Fibroblast of mammary gland (primary cell): ENCODE measurements around the gene IGF1R.

Source experiments
- DNase-seq: peaks from one replicate; pipeline ENCODE4 v3.0.0-alpha.2; 2010; ENCODE audit warnings: low read depth
- H3K4me3 ChIP-seq: 2 replicates; pipeline ENCODE4 v1.5.1; 2011; ENCODE audit warnings: low read depth, mild to moderate bottlenecking, low read length, moderate library complexity; ENCODE audit not compliant: control insufficient read depth
- CTCF ChIP-seq: conservative IDR thresholded peaks from 2 replicates; pipeline ENCODE4 v1.5.1; 2011; ENCODE audit warnings: low read depth, low read length, inconsistent platforms; ENCODE audit not compliant: control insufficient read depth, insufficient read depth

The IGF1R gene

DNA sequence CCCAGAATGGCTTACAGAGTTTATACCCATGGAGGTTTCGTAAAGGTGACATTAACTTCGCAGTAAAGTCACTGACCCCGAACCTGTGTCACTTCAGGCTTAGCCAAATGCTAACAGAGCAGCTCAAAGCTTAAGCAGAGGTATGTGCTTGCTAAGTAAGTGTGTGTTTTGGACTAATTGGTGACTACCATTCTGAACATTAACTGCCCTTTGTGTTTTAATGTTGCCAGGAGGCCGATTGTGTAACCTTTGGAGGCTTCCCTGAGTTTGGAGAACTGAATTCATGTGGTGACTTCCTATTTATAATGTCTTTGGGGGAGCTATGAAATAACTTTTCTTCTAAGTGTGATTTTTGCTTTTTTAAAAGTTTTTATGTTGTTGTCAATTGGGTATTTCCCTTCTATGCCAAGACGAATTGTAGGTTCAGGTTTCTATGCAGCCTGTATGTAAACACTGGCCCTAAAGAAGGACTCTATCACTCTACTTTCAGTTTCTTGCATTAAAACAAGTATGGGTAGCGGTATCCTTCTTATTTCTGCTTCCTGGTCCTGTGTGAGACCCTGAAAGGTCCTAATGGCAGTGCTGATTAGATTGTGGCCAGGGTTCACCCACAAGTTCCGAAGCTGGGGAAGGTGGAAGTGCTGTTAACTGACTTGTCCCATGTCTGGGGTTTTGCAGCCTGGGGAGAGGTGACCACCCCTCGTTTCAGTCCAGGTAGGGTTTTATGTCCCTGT lies 86.3 kb downstream of the IGF1R start:
- H3K4me3 ChIP-seq: no peak overlapping the region
- TF ChIP-seq CTCF: no peak
- peak; percentile 34 for DNase-seq

DNA sequence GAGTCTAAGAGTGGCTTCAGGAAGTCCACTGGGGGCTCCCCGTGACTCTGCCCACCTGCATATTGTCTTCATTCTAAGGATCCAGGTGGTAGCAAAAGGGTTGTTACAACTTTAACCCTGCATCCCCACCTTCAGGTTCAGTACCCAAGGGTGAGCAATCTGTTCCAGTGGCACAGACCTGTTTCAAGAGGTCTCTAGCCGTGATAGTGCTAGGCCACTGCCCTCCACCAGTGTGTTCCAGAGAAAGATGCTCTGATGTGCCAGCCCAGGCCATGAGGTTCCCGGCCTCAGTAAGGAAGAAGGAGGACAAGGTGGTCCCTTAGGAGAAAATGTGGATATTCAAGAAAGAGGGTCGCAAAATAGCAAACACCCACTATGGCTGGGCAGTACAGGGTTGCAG lies 87.0 kb downstream of the IGF1R start:
- no peak overlapping the region for H3K4me3 ChIP-seq
- TF ChIP-seq CTCF: no peak
- no peak for DNase-seq

DNA sequence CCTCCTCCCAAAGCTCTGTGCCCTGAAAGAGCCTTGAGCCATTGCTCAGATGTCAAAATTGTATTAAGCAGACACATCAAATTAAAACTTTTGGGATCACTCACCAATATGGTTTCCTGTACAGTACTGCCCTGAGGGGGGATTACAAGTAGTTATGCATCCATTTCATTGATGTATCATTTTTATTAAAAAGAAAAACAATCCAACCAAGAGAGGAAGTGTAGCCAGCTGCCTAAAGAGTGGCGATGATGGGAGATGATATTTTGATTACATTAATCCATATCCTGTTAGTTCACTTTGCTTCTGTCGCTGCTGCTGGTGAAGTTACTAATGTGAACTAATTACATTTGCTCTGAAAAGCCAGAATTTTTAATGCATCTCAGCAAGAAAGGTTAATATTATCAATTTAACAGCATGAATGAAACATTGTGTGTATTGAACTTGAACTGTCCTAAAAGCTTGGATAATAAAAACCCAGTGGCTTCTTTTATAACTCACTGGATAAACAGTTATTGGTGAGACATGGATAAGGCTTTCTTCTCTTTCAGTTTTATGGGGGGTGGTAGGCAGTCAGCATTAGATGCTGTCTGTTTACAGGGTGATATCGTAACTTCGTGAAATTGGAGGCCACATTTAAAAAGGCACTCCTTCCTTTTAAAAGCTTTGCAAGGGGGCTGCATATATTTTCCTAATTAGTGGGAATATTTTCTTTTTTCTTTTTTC lies 87.7 kb downstream of the IGF1R start:
- no peak for DNase-seq
- H3K4me3 ChIP-seq: no peak overlapping the region
- no peak for TF ChIP-seq CTCF

- TF ChIP-seq CTCF: no peak
- DNase-seq: no peak
- no peak overlapping the region for H3K4me3 ChIP-seq
These were observed 88.8 kb downstream of the IGF1R start for GRCh38 chr15:98737159-98737558.

DNA sequence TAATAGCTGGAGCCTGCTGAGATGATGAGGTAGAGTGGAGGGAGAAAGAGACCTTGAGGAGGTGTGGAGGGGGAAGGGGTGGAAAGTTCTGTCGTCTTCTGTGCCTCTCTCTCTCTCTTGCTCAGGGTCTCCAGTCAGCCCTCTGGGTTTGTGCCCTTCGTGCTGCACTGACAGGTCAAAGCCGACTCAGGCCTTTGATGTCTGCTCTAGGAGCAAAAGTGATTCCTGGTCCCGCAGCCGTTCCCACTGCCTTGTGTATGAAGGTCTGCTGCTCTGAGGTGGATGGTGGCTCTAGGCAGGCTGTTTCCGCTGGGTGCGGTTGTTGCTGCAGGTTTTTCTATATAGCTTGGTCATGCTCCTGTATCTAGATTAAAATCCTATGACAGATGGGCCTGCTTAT lies 89.4 kb downstream of the IGF1R start:
- DNase-seq: no peak
- H3K4me3 ChIP-seq: no peak overlapping the region
- no peak for TF ChIP-seq CTCF

- DNase-seq: no peak
- H3K4me3 ChIP-seq: no peak overlapping the region
- no peak for TF ChIP-seq CTCF
These were observed 90.5 kb downstream of the IGF1R start for GRCh38 chr15:98738689-98739401.
